Measurements from ENCODE around the gene ARF6.
"Not testable (repeated sequence)": the region's sequence is repeated elsewhere in the genome, so short reads cannot be mapped to it uniquely, and the experiment has no call there.

Gene ARF6

GRCh38 chr14:49876563-49877127 lies 16.2 kb upstream of the ARF6 start:
- no peak for DNase-seq (ENCODE audit: low read depth in 2 of 2)

DNA sequence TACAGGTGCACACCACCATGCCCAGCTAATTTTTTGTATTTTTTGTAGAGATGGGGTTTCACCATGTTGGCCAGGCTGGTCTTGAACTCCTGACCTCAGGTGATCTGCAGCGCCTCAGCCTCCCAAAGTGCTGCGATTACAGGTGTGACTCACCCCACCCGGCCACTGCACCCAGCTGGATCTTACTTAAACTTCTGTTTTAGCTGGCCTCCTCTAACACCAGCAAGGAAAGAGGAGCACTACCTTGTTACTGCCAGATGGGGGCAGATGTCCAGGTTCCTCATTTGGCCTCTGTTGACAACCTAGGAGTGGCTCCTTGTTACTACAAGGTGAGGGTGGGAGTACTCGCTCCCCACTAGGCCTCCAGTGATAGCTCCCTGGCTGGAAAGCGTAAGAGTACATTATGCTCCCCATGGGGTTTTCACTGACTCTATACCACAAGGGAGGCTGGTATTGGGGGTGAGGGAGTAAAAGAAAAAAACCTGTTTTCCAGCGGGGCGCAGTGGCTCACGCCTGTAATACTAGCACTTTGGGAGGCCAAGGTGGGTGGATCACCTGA lies 13.2 kb upstream of the ARF6 start:
- no peak for DNase-seq (ENCODE audit: low read depth in 2 of 2)

DNA sequence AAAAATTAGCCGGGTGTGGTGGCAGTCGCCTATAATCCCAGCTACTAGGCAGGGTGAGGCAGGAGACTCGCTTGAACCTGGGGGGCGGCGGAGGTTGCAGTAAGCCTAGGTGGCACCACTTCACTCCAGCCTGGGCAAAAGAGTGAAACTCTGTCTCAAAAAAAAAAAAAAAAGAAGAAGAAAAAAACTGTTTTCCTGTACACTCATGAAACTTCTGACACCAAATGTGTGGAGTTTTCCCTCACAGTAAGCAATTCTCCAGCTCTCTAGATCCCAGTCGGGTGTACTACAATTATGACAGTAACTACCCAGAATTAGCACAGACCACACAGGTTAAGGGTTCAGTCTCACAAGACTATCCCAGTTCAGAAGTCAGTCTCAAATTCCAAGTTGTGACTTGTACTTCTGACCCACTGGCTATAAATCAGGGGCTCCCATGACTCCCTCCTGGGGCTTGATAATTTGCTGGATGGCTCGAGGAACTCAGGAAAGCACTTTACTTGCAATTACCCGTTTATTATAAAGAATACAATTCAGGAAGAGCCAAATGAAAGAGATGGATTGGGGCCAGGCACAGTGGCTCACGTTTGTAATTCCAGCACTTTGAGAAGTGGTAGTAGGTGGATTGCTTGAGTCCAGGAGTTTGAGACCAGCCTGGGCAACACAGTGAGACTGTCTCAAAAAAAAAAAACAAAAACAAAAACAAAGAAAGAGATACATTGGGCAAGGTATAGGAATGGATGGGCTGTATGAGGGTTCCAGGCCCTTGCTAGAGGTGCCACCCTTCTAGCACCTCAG lies 12.4 kb upstream of the ARF6 start:
- no peak for DNase-seq (ENCODE audit: low read depth in 2 of 2)

DNA sequence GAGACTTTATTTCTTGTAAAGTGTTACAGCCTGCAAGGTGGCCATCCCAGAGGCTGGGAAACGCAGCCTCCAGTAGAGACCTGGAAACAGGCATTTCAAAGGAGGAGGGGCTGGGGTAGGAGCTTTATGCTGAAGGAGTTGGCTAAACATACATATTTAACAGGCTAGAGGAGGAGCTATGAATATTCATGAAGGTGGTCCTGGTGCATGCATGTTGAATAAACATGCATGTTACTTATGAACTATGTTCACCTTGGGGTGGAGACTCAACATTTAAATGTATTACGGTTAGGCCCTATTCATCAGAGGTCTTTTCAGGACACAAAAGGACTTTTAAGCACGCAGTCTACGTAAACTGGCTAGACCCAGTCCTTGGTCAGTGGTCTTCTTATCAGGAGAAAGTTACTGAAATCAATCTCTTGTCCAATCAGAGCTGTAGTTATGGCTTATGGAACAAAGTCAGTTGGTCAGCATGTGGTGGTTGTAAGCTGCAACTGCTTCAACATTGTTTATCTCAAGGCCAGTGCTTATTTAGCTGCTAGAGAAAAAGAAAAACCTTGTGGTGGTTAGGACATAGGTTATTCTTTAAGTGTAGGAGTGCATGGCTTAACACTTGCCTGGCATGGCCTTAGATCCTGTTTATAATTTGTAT lies 11.4 kb upstream of the ARF6 start:
- DNase-seq (ENCODE audit: low read depth in 2 of 2) = no peak

- DNase-seq (ENCODE audit: low read depth in 2 of 2) = no peak
These were observed 9.8 kb upstream of the ARF6 start for GRCh38 chr14:49882826-49883694.

GRCh38 chr14:49886523-49886922 lies 6.4 kb upstream of the ARF6 start:
- DNase-seq (ENCODE audit: low read depth in 2 of 2) = no peak

- DNase-seq (ENCODE audit: low read depth in 2 of 2) = no peak
These were observed 4.6 kb upstream of the ARF6 start for GRCh38 chr14:49888293-49888692.

- peak; percentile 45 to 52 for DNase-seq (ENCODE audit: low read depth in 2 of 2)
These were observed 614 bp upstream of the ARF6 start for GRCh38 chr14:49892301-49892635.

DNA sequence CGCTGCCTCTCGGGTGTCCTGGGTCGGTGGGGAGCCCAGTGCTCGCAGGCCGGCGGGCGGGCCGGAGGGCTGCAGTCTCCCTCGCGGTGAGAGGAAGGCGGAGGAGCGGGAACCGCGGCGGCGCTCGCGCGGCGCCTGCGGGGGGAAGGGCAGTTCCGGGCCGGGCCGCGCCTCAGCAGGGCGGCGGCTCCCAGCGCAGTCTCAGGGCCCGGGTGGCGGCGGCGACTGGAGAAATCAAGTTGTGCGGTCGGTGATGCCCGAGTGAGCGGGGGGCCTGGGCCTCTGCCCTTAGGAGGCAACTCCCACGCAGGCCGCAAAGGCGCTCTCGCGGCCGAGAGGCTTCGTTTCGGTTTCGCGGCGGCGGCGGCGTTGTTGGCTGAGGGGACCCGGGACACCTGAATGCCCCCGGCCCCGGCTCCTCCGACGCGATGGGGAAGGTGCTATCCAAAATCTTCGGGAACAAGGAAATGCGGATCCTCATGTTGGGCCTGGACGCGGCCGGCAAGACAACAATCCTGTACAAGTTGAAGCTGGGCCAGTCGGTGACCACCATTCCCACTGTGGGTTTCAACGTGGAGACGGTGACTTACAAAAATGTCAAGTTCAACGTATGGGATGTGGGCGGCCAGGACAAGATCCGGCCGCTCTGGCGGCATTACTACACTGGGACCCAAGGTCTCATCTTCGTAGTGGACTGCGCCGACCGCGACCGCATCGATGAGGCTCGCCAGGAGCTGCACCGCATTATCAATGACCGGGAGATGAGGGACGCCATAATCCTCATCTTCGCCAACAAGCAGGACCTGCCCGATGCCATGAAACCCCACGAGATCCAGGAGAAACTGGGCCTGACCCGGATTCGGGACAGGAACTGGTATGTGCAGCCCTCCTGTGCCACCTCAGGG lies 679 bp downstream of the ARF6 start:
- no peak for DNase-seq (ENCODE audit: low read depth in 2 of 2)

DNA sequence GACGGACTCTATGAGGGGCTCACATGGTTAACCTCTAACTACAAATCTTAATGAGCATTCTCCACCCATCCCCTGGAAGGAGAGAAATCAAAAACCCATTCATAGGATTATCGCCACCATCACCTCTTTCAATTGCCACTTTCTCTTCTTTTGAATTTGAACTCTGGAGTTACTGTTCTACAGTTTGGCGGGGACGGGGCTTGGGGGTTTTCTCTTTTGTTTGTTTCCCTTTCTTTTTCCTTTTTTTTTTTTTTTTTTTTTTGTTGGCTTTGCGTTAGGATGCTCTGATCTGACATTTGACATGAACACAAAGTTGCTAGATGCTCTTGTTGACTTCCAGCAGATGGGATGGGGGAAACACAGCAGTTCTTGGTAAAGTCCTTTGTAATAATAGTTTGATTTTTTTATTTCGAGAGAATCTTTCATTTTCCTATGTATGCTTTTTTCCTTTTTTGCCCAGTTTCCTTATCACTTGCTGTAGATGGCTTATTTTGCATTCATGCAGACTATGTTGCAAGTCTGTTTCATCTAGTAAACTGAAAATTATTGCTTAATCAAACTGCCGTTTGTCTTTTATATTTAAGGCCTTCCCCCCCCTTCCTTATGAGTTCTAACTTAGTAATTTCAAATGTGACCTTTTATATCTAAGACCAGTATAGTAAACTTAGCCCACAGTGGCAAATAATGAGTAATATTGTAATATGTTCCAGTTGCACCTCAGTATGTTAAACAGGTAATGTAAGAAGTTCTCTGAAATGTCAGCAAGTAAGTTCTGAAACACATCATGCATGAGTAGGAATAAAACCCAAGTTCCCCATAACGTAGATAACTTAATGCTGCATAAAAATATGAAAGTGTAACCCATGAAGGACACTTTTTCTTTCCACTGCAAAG lies 1.6 kb downstream of the ARF6 start:
- DNase-seq (ENCODE audit: low read depth in 2 of 2) = not testable (repeated sequence)

GRCh38 chr14:49895480-49895879 lies 2.6 kb downstream of the ARF6 start:
- no peak for DNase-seq (ENCODE audit: low read depth in 2 of 2)

DNA sequence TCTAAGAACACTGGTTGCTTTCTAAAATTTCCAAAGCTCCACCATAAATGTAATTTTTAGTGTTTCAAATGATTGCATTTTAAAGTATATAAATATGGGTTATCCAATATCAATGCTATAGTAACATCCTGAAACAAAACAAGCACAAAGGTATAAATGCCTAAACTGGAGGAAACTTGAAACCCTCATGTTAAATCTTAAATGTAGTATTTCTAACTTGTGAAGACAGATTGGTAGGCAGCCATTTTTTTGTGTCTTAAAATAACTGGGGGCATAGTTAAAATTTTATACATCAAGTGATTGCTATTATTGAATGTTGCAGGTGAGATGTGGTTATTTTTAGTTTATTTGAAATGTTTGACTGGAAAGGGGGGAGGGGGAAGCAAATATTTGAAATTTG lies 3.4 kb downstream of the ARF6 start:
- not testable (repeated sequence) for DNase-seq (ENCODE audit: low read depth in 2 of 2)

- no peak for DNase-seq (ENCODE audit: low read depth in 2 of 2)
These were observed 4.1 kb downstream of the ARF6 start for GRCh38 chr14:49896966-49897365.

DNA sequence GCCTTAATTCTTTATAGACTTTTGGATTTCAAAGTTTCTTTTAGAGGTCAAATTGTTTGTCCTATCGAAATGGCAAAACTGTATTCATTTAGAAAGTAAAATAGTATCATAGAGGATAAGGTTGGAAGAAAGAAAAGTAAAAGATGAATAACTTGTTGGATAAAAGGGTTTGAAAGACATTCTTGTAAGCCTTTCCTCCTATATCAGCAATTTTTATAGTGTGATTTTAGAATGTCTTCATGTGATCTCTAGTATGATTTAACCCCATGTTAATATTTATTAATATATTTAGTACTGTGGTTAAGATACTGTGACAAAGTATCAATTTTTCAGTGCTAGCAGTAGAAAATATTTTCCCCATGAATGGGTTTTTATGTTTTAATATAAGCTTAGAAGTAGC lies 4.5 kb downstream of the ARF6 start:
- DNase-seq (ENCODE audit: low read depth in 2 of 2) = no peak

DNA sequence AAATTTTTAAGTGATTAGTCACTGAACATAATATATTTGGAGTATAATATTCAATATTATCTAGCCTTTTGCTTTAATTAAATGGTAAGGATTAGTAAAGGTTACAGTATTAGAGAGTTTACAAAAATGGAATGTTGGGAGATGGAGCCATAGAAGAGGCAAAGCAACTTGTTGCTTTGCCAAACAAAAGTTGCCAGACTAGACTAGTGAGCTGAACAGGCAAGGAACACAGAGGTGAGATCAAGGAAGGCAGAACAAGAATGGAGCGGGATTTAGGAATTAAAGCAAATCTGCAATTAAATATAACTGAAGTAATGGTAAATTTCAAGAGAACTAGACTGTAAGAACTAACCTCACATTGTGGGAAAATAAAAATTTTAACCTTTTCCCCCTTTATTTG lies 5.1 kb downstream of the ARF6 start:
- no peak for DNase-seq (ENCODE audit: low read depth in 2 of 2)

DNA sequence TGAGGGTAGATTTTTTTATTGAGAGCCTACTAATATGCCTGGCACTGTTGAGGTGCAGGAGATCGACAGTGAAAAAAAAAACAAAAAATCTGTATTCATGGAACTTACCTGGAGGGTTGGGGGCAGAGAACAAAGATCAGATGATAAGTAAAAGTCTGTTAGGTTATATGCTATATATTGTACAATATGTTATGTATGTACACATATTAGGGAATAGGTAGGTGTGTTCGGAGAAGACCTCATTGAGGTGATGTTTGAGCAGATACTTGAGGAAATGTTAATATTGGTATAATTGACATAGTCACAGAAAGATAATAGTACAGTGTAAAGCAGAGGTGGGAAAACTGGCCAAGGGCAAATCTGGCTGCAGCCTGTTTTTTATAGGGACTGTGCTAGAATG lies 5.6 kb downstream of the ARF6 start:
- DNase-seq (ENCODE audit: low read depth in 2 of 2) = no peak

- DNase-seq (ENCODE audit: low read depth in 2 of 2) = no peak
These were observed 8.1 kb downstream of the ARF6 start for GRCh38 chr14:49900973-49901372.

- not testable (repeated sequence) for DNase-seq (ENCODE audit: low read depth in 2 of 2)
These were observed 9.9 kb downstream of the ARF6 start for GRCh38 chr14:49902679-49903246.

- DNase-seq (ENCODE audit: low read depth in 2 of 2) = no peak
These were observed 11.4 kb downstream of the ARF6 start for GRCh38 chr14:49904270-49904669.

DNA sequence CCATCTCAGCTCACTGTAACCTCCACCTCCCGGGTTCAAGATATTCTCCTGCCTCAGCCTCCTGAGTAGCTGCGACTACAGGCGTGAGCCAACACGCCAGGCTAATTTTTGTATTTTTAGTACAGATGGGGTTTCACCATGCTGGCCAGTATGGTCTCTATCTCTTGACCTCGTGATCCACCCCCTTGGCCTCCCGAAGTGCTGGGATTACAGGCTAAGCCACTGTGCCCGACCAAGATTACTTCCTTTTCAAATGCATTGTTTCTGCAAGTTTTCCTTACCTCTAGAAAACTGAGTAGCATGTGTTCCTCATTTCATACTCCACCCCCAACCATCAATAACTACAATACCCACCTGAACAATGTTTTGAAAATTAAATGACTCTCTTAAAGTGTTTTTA lies 13.1 kb downstream of the ARF6 start:
- no peak for DNase-seq (ENCODE audit: low read depth in 2 of 2)

All from fibroblast of skin of left biceps (primary cell).